Measurements from ENCODE around the gene TECPR1. TPM values are rescaled to one million over a fixed set of nuclear protein-coding genes. Genes with fewer than 3 reads are reported as not detected.
A peak's percentile ranks its signal among the peaks of the same experiment; 100 is the strongest.

The TECPR1 gene
- total and polyA plus RNA-seq, 2 of the 4 experiments (the other 2 are of a cell fraction) = 11.5 to 14.7 TPM

- intact Hi-C loops (cut with micrococcal nuclease) (no loop called here), dilution Hi-C loops (cut with HindIII; ENCODE audit: low sequenced_read_pairs, unreplicated experiment) (no loop called here), in situ Hi-C loops (cut with MboI; ENCODE audit: low sequenced_read_pairs) (no loop called here)
- Histone ChIP-seq H3K27ac (ENCODE audit: insufficient read depth, low read length) (peak within 1 kb of the TSS; percentile 91), H3K9me3 (ENCODE audit: control insufficient read depth, insufficient read depth, low read length) (no peaks in the 10 kb centered on the region), H3K4me1 (ENCODE audit: control insufficient read depth, insufficient read depth, low read length) (peaks cover 36% of the 10 kb centered on the region), H3K14ac (replicated peaks; ENCODE audit: low read depth, low read length) (peak within 1 kb of the TSS; percentile 87), H3K27me3 (ENCODE audit: control insufficient read depth, insufficient read depth, low read length) (no peaks in the 10 kb centered on the region), H3K18ac (ENCODE audit: low read depth, low read length) (peak within 1 kb of the TSS; percentile 64), H2AK9ac (replicated peaks; ENCODE audit: low read depth, low read length, poor library complexity) (peak within 1 kb of the TSS; percentile 99), H4K91ac (ENCODE audit: insufficient read depth, low read depth, low read length) (peak within 1 kb of the TSS; percentile 85), H3K9ac (ENCODE audit: low read depth, low read length) (peak within 1 kb of the TSS; percentile 94), H3K4ac (ENCODE audit: low read depth, low read length) (peak within 1 kb of the TSS; percentile 92), H3K4me3 (ENCODE audit: insufficient read depth, low read depth, low read length) (peak within 1 kb of the TSS; percentile 88), H3K9me1 (ENCODE audit: insufficient read depth, low read length) (peaks cover 11% of the 10 kb centered on the region), H3K79me1 (ENCODE audit: low read depth in 1 of 2, low read length in 2 of 2) (peaks cover 10 to 42% of the 10 kb centered on the region in 2 experiments; a peak in 3 of 4 replicates), H2AFZ (replicated peaks; ENCODE audit: low read length, poor library complexity) (peak within 1 kb of the TSS; percentile 98), H2BK120ac (ENCODE audit: low read depth, low read length) (peak within 1 kb of the TSS; percentile 66), H2BK15ac (ENCODE audit: low read depth, low read length) (peak within 1 kb of the TSS; percentile 65; the same call in 1 of the 3 replicates), H2AK5ac (ENCODE audit: low read depth, low read length) (peak within 1 kb of the TSS; percentile 97), H4K5ac (ENCODE audit: low read depth, low read length) (peak within 1 kb of the TSS; percentile 70), H2BK5ac (ENCODE audit: low read depth, low read length, poor library complexity, severe bottlenecking) (peak within 1 kb of the TSS; percentile 83), H3K56ac (ENCODE audit: extremely low read depth, insufficient read depth, low read length) (peak within 1 kb of the TSS; percentile 79), H3K36me3 (ENCODE audit: control insufficient read depth, insufficient read depth, low read length) (peaks cover 15% of the 10 kb centered on the region; the same call in 1 of the 2 replicates), H4K20me1 (ENCODE audit: insufficient read depth, low read length) (peaks cover 32% of the 10 kb centered on the region), H3K23ac (ENCODE audit: low read depth, low read length) (peak within 1 kb of the TSS; percentile 79), H3K4me2 (ENCODE audit: low read depth, low read length) (peak within 1 kb of the TSS; percentile 97), H4K8ac (ENCODE audit: low read depth in 2 of 2, low read length in 2 of 2) (peak within 1 kb of the TSS; percentile 85 to 88; a peak in 3 of 4 replicates), H2BK20ac (ENCODE audit: low read depth, low read length) (peak within 1 kb of the TSS; percentile 34; the same call in 1 of the 2 replicates)
- ATAC-seq (ENCODE audit: low read depth) = peak; percentile 79
- TF ChIP-seq RAD21 (IDR thresholded peaks at IDR 0.05; ENCODE audit: low read length) (no peak), MAZ (IDR thresholded peaks at IDR 0.05; ENCODE audit: borderline replicate concordance, low read depth, low read length) (peak; percentile 59; the same call in 1 of the 2 replicates), FOS (IDR thresholded peaks at IDR 0.05; ENCODE audit: low read depth, low read length) (no peak), POLR2A (IDR thresholded peaks at IDR 0.05; ENCODE audit: low read depth, low read length) (0 out of 2 replicates have a peak, but pooled peaks have one; percentile 6), ELK1 (IDR thresholded peaks at IDR 0.05; ENCODE audit: borderline replicate concordance, low read depth, low read length) (no peak), MAFK (IDR thresholded peaks at IDR 0.05; ENCODE audit: low read depth, low read length) (no peak), USF2 (IDR thresholded peaks at IDR 0.05; ENCODE audit: low read depth, low read length) (peak; percentile 92)
- CTCF ChIA-PET = interaction anchor here (0.6 kb wide), 1 partner anchor 84 kb away, joined by 8 read pairs; no protein-coding TSS in a partner anchor
- DNase-seq = peak; percentile 73
- WGBS, 2 experiments (ENCODE audit: extremely low coverage in 2 of 2, insufficient read length in 1 of 2) = 0% methylated on average over 11 of the region's 92 CpGs; no CpG with 5 or more reads in 1 of the 2 experiments
- no TSS peak for BruUV-seq (replicated peaks)
- POLR2A ChIA-PET (ENCODE audit: unreplicated experiment) = no interaction called here
These were observed 29.0 kb upstream of the TECPR1 start, which contains the start of gene BRI3 for GRCh38 chr7:98280791-98281756. Gene BRI3, plus strand, starts transcription at chr7:98281686. Its CDS starts 110 bp downstream, at chr7:98281796.

Measured in IMR-90 (cell line).